GM23338 (cell line): ENCODE results near the gene PSMB7. TPM values are rescaled to one million over a fixed set of nuclear protein-coding genes. Genes with fewer than 3 reads are reported as not detected.

Source experiments
- ATAC-seq: fragments of 200-7000 bp; cut with Tn5 transposase; 3 replicates; pipeline ENCODE4 v1.9.1; 2020
- DNase-seq: peaks from one replicate; pipeline ENCODE4 v3.0.0-alpha.2; 2015; ENCODE audit warnings: low spot score
- H2AFZ ChIP-seq: fragments of 200-600 bp; sonication (generic); 2 replicates; pipeline ENCODE4 v1.8.0; 2016; ENCODE audit warnings: antibody characterized with exemption, mild to moderate bottlenecking, moderate library complexity
- H3F3A ChIP-seq: fragments of 200-600 bp; sonication (generic); replicated peaks from 2 replicates; pipeline ENCODE4 v1.8.0; 2017; ENCODE audit warnings: antibody characterized with exemption, mixed run types, low read depth
- H3K27ac ChIP-seq: fragments of 200-600 bp; sonication (generic); 2 replicates; pipeline ENCODE4 v1.6.1; 2016; ENCODE audit warnings: low read depth
- H3K27me3 ChIP-seq: fragments of 200-600 bp; sonication (generic); 2 replicates; pipeline ENCODE4 v1.8.0; 2016; ENCODE audit warnings: mild to moderate bottlenecking, mixed run types, moderate library complexity; ENCODE audit not compliant: insufficient read depth
- H3K36me3 ChIP-seq: fragments of 200-600 bp; sonication (generic); 2 replicates; pipeline ENCODE4 v1.8.0; 2016; ENCODE audit warnings: mild to moderate bottlenecking; ENCODE audit not compliant: insufficient read depth
- H3K4me1 ChIP-seq: fragments of 200-600 bp; sonication (generic); 2 replicates; pipeline ENCODE4 v1.8.0; 2016; ENCODE audit warnings: mild to moderate bottlenecking, moderate library complexity; ENCODE audit not compliant: insufficient read depth
- H3K4me2 ChIP-seq: fragments of 200-600 bp; sonication (generic); 2 replicates; pipeline ENCODE4 v1.7.1; 2017; ENCODE audit warnings: mixed run types
- H3K4me3 ChIP-seq: fragments of 200-600 bp; sonication (generic); 2 replicates; pipeline ENCODE4 v1.6.1; 2016; ENCODE audit warnings: mixed run types
- H3K79me2 ChIP-seq: fragments of 200-600 bp; sonication (generic); replicated peaks from 2 replicates; pipeline ENCODE4 v1.8.0; 2017; ENCODE audit warnings: mild to moderate bottlenecking; ENCODE audit not compliant: insufficient read depth
- H3K9me2 ChIP-seq: fragments of 200-600 bp; sonication (generic); 2 replicates; pipeline ENCODE4 v1.8.0; 2017; ENCODE audit not compliant: insufficient read depth
- H4K20me1 ChIP-seq: fragments of 200-600 bp; sonication (generic); replicated peaks from 2 replicates; pipeline ENCODE4 v1.8.0; 2017; ENCODE audit warnings: mild to moderate bottlenecking; ENCODE audit not compliant: insufficient read depth
- H3K27ac Mint-ChIP-seq: 2 replicates; pipeline ENCODE4 v1.8.0; 2020; ENCODE audit warnings: inconsistent platforms, mild to moderate bottlenecking, moderate library complexity, mixed read lengths
- H3K27me3 Mint-ChIP-seq: 3 replicates; pipeline ENCODE4 v1.8.0; 2022; ENCODE audit warnings: low read depth, mild to moderate bottlenecking, moderate library complexity, mixed read lengths, inconsistent platforms; ENCODE audit not compliant: insufficient read depth, poor library complexity
- H3K36me3 Mint-ChIP-seq: 3 replicates; pipeline ENCODE4 v1.8.0; 2021; ENCODE audit warnings: low read depth, mild to moderate bottlenecking, inconsistent platforms, moderate library complexity, mixed read lengths
- H3K4me1 Mint-ChIP-seq: 3 replicates; pipeline ENCODE4 v1.8.0; 2020; ENCODE audit warnings: mild to moderate bottlenecking, inconsistent platforms, mixed read lengths
- H3K4me3 Mint-ChIP-seq: 3 replicates; pipeline ENCODE4 v1.8.0; 2021; ENCODE audit warnings: moderate library complexity, mild to moderate bottlenecking, inconsistent platforms, mixed read lengths
- H3K9me3 Mint-ChIP-seq: 3 replicates; pipeline ENCODE4 v1.8.0; 2020; ENCODE audit warnings: moderate library complexity, mild to moderate bottlenecking, inconsistent platforms, mixed read lengths
- CTCF ChIP-seq, 2 experiments: fragments of 200-600 bp in 1 of 2; sonication (generic) in 1 of 2; conservative IDR thresholded peaks; 2 replicates each; pipeline versions ENCODE4 v1.5.1 to v1.6.1; 2016 to 2017; ENCODE audit warnings: antibody characterized with exemption in 2 of 2, low read depth in 2 of 2, mild to moderate bottlenecking in 2 of 2, moderate library complexity in 1 of 2
- ETS1 ChIP-seq: IDR thresholded peaks from 2 replicates; pipeline ENCODE4 v1.6.1; 2016; ENCODE audit warnings: antibody characterized with exemption
- EZH2phosphoT487 ChIP-seq: fragments of 200-600 bp; sonication (generic); IDR thresholded peaks from one replicate; pipeline ENCODE4 v1.8.1; 2018; ENCODE audit warnings: antibody characterized with exemption; ENCODE audit not compliant: unreplicated experiment
- NANOG ChIP-seq: IDR thresholded peaks from 2 replicates; pipeline ENCODE4 v1.6.1; 2016; ENCODE audit warnings: antibody characterized with exemption, borderline replicate concordance
- STAT1 ChIP-seq: IDR thresholded peaks from one replicate; pipeline ENCODE4 v1.6.1; 2016; ENCODE audit warnings: antibody characterized with exemption; ENCODE audit not compliant: unreplicated experiment
- polyA plus RNA-seq: library from polyadenylated mRNA; unstranded; fragments of >200 nt; fragmentation: Nextera tagmentation; extraction: Ambion mirVana; gene quantifications from 2 replicates; pipeline ENCODE4 v1.2.1, GENCODE V29; 2016
- total RNA-seq: library from RNA; depleted of rRNA; stranded (reverse); fragments of >200 nt; shearing (Covaris generic); gene quantifications from 2 replicates; pipeline ENCODE4 v1.2.3, GENCODE V29; 2014; rRNA removed

The PSMB7 gene
- total and polyA plus RNA-seq, 2 experiments from 2014 or later: 255 to 268 TPM

- Histone ChIP-seq H3K4me1 (no peaks in the 10 kb centered on the region), H3K9me2 (no peaks in the 10 kb centered on the region), H3K4me3 (no peak overlapping the region), H2AFZ (no peak overlapping the region), H3K27ac (no peak overlapping the region), H3K79me2 (no peaks in the 10 kb centered on the region), H3F3A (no peaks in the 10 kb centered on the region), H3K4me2 (no peak overlapping the region), H3K36me3 (no peaks in the 10 kb centered on the region), H4K20me1 (no peaks in the 10 kb centered on the region), H3K27me3 (no peaks in the 10 kb centered on the region)
- no peaks in the 10 kb centered on the region for H3K36me3 Mint-ChIP-seq
- peaks cover 8% of the 10 kb centered on the region for H3K27me3 Mint-ChIP-seq
- H3K4me3 Mint-ChIP-seq: no peak overlapping the region
- peaks cover 8% of the 10 kb centered on the region for H3K4me1 Mint-ChIP-seq
- H3K9me3 Mint-ChIP-seq: no peaks in the 10 kb centered on the region
- no peak overlapping the region for H3K27ac Mint-ChIP-seq
- no peak for TF ChIP-seq ETS1
- no peak for TF ChIP-seq NANOG
- no peak for TF ChIP-seq STAT1
- TF ChIP-seq EZH2phosphoT487: no peak
- TF ChIP-seq CTCF (conservative IDR thresholded peaks at IDR 0.05; ENCODE audit: low read depth in 2 of 2): no peak
- ATAC-seq (no peak), DNase-seq (no peak)
Observed at GRCh38 chr9:124303762-124304161, 111.5 kb downstream of the PSMB7 start.

Other genes with a start within 250 kb of the PSMB7 start
- gene NEK6, start 157.5 kb downstream of the PSMB7 start, total RNA-seq: 10.4 and 11.2 TPM in 2 replicates
- 6.5 and 8.1 TPM in 2 replicates for gene NEK6, start 157.5 kb downstream of the PSMB7 start, polyA plus RNA-seq
- 0.45 TPM in 1 of 2 replicates, not detected in the other for gene ADGRD2, start 35.0 kb upstream of the PSMB7 start, total RNA-seq
- gene ADGRD2, start 35.0 kb upstream of the PSMB7 start, polyA plus RNA-seq: 0.78 and 0.89 TPM in 2 replicates
- gene NR5A1, start 92.0 kb upstream of the PSMB7 start, total RNA-seq: 0.21 and 5.7 TPM in 2 replicates
- not detected in 2 replicates for gene NR5A1, start 92.0 kb upstream of the PSMB7 start, polyA plus RNA-seq